GM19463 (cell line): ENCODE measurements around the gene KAT6B.
"Not testable (repeated sequence)": the region's sequence is repeated elsewhere in the genome, so short reads cannot be mapped to it uniquely, and the experiment has no call there.

Experiments
- ATAC-seq: cut with Tn5 transposase; IDR thresholded peaks from one replicate; pipeline ENCODE4 v1.9.1; 2021; ENCODE audit warnings: mild to moderate bottlenecking, moderate library complexity; ENCODE audit not compliant: unreplicated experiment

The KAT6B gene

DNA sequence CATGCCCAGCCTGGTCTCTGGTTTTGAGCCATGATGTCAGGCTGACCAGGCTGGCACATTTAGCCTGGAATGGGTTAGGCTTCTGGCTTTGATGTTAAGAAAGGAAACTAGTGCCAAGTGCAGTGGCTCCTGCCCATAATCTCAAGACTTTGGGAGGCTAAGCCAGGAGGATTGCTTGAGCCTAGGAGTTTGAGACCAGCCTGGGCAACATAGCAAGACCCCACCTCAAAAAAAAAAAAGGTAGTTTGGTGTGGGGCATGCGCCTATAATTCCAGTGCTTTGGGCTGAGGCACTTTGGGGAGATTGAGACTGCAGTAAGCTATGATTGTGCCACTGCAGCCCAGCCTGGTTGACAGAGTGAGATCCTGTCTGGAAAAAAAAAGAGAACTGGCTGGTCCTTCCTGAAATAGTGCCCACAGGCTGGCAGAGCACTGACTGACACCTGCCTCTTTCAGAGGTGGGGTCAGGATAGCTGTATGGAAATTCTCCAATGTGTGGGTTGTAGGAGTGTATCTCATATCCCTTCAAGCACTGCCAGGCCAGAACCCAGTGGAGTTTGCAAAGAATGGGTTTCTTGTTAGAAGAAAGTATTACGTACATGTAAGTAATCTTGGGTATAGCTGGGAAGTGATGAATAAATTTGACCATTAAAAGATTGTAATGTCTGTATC, 61.3 kb downstream of the KAT6B start:
- no peak for ATAC-seq

DNA sequence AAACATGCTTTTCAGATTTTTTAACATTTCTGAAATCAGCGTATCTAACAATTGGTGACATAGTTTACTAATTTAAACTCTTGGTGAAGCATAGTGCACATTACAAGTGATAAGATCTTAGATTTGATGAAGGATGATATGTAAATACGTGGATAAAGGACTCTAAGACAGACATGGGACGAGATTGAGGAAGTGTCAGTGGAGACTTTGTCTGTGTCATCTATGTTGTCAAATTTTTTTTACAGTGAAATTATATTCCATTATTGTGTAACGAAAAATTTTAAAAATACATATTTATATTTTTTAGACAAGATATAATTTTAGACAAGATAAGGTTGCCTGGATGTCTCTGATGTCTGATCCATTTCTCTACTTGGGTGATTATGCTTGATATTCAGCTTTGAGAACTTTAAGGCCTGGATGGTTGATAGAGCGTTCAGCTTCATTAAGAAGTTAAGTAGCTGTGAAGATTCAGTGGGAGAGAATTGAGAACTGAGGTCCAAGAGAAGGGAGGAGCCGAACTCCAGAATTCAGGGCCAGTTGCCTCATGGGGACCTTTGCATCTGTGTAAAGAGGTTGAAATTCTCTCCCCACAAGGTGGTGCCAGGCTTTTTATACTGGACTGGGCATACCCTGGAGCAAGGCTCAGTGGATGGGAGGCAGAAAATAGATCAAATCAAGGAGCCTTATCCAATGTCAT, 62.7 kb downstream of the KAT6B start:
- no peak for ATAC-seq

GRCh38 chr10:74889662-74889998, 63.2 kb downstream of the KAT6B start:
- no peak for ATAC-seq

GRCh38 chr10:74890460-74890859, 64.1 kb downstream of the KAT6B start:
- ATAC-seq = no peak

DNA sequence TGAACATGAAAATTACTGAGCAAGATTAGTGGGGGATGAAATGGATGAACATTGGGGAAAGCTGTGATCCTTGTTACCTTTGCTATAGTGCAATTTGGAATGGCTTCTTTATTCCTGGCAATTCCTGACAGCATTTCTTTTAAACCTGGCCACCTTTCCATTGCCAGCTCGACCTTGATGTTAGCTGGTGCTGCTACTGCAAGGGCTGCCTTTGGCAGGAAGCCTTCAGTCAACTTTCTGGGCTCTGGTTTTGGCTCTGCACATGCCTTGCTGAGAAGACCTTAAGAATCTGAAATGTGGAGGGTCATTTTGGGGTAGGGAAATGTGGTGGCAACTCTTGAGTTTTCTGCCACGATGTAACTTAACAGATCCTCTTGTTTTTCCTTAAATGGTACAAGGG, 64.7 kb downstream of the KAT6B start:
- ATAC-seq = no peak

DNA sequence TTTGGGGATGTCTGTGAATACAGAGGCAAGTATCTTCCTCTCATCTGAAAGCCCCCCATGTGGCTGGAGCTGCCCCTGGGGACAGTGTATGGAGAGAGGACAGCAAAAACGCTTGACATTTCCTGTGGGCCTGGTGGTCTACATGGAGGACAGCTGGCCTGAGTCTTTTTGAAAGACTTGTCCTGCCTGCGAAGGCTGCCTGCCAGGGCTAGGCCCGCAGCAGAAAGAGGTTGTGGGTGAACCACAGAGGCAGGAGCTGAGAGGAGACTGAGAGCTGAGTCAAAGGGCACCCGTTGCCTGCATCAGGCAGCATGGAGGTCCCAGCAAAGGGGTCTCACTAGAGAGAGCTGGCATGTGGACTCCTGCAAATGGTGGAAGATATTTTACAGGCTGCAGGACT, 66.4 kb downstream of the KAT6B start:
- no peak for ATAC-seq

DNA sequence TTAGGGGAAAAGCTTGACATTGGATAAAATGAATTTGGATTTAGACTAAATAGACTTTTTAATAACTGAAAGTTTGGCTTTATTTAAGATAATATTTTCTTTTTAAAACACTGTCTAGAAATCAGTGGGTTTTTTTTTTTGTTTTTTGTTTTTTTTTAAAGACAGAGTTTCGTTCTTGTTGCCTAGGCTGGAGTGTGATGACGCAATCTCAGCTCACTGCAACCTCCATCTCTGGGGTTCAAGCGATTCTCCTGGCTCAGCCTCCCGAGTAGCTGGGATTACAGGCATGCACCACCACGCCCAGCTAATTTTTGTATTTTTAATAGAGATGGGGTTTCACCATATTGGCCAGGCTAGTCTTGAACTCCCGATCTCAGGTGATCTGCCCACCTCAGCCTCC, 66.9 kb downstream of the KAT6B start:
- ATAC-seq = not testable (repeated sequence)

- ATAC-seq = no peak
These were observed 70.6 kb downstream of the KAT6B start for GRCh38 chr10:74896788-74897527.

DNA sequence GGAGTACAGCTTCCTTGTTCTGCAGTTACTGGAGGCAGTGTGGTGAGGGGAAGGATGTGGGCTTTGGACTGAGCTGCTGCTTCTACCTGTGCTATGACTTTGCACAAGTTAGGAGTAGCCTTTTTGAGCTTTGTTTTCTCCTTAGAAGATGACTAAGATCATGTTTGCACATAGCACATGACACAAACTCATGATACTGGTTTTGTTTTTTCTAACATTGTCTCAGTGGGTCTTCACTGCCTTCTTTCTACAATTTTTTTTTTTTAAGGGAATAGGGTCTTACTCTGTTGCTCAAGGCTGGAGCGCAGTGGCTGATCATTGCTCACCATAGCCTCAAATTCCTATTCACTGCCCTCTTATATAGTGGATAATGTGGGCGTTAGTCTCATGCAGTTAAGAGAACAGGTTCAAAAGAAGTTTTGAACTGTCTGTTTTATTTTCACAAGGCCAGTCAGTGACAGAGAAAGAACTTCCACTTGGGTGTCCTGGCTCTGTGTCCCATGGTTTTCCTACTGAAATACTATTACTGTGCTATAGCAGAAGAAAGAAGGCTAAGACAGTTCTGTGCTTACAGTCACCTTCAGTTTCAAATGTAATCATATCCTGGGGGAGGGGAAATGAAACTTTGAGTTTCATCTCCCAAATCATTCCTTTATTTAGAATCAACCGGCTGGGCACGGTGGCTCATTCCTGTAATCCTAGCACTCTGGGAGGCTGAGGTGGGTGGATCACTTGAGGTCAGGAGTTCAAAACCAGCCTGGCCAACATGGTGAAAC, 72.0 kb downstream of the KAT6B start:
- peak; percentile 55 for ATAC-seq

DNA sequence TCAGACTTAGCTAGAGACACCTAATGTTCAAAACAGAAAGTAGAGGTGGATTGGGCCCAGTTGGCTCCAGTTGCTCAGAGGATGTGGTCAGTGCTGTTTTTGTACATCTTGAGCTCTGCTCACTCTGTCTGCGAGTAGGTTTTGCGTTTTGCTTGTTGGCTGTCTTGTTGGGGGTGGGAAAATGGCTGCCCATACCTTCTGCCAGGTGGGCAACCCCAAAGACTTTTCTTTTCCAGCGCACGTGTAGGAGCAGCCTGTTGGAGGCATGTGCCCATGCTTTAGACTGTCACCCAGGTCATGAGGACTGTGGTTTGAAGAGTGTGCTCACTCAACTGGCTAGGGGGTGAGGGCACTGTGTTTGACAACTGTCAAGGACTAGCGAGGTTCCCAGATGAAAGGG, 73.9 kb downstream of the KAT6B start:
- ATAC-seq = peak; percentile 54

GRCh38 chr10:74901301-74901700, 74.9 kb downstream of the KAT6B start:
- ATAC-seq = no peak

- ATAC-seq = no peak
These were observed 75.6 kb downstream of the KAT6B start for GRCh38 chr10:74901867-74902450.

GRCh38 chr10:74903491-74903890, 77.1 kb downstream of the KAT6B start:
- no peak for ATAC-seq

DNA sequence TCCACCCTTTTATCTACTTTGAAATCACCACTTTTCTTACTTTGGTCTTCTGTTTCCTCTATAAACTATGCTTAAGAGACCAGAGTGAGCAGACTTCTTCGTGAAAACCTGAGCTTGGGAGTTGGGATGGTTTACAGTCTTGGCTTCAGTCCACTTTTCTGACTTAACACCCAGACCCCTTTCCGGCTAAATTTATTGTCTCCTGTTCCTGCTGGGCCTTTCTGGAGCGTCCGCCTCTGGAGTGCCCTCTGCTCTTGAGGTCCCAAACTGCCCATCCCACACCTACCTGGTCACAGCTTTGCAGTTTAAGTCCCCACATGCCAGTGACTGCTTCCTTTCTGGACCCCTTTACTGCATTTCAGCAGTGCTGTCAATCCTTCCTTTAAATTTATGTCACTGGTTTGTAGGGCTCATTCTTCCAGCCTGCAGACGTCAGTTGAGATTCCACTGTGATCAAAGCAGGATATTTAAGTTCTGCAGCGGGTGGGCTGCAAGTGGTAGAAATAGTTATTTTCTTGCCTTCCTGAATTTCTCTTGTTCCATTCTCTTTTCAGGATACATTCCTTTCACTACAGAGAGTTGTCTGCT, 80.3 kb downstream of the KAT6B start:
- ATAC-seq = no peak

DNA sequence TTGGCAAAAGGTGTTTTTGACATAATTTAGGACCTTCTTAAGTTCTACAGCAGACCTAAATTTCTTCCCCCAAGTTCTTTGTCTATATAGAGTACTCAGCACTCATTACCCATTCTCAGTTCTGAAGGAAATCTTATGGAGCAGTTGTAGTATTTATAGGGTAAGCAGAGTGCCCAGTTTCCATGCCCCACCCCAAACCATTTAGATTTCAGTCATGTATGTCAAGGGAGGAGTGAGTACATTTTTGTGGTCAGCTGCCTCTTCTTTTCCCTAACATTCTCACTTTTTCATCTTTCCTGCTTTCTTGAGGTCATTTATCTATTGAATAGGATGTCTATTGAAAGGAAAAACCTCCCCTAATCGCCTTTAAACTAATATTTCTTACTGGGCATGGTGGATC, 83.3 kb downstream of the KAT6B start:
- no peak for ATAC-seq

DNA sequence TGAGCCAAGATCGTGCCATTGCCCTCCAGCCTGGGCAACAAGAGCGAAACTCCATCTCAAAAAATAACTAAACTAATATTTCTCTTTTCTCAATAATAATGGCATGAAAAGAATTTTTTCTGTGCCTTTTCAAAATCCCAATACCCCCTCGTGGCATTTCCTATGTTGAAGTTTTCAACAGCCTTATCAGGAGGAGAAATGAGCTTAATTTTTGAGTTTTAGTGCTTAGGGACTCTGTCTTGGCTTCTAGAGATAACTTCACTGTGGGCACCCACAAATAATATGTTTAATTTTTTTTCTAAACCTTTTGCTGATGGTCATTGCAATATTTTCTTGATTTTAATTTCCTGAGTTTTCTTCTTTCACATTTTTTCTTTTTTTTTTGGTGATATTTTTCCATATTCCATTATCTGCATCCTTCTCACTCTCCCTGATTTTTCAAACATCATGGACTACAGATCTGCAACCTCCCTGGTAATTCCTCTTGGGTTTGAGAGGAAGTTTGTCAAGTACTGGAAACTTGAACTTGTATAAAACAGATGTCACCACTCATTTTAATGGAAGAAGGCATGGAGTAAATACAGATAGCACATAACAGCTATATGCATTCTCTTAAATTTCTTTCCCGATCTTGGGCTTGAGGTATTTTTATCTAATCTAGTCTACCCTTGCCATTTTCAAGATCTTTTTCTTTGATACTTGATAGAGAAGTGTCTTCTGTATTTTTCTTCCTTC, 84.0 kb downstream of the KAT6B start:
- no peak for ATAC-seq

DNA sequence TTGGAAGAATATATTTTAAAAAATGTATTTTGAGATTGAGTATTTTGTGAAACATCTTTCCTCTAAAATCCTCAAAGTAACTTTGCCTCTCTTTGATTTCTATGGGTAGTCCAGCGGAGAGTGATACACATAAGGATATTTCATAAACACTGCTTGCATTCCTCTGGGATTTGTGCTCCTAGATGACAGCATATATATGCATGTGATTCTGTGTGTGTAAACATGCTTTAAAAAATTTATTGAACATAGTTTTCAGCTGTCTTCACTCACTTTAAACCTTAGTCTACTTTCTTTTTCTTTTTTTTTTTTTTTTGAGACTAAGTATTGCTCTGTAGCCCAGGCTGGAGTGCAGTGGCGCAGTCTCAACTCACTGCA, 84.6 kb downstream of the KAT6B start:
- ATAC-seq = no peak

DNA sequence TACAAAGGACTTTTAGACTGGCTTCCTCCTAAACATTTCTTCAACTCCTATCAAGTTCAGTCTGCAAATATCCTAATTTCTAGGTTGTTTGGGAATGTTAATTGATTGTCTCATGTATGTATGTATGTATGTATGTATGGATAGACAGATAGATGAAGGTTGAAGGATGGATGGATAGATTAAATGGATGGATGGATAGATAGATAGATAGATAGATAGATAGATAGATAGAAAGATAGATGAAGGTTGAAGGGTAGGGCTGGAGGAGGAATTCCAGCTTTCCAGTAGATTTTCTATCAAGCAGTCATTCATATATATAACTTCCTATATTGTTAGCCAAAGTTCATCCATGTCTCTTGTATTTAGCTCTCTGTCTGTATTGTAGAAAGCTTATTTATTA, 85.8 kb downstream of the KAT6B start:
- no peak for ATAC-seq

GRCh38 chr10:74912682-74913081, 86.3 kb downstream of the KAT6B start:
- ATAC-seq = no peak

- no peak for ATAC-seq
These were observed 87.1 kb downstream of the KAT6B start for GRCh38 chr10:74913377-74913979.
